DND-41 (cell line): ENCODE measurements around the gene GPAT3.

ENCODE experiments used
- ATAC-seq: fragments of 200-7000 bp; cut with Tn5 transposase; 3 replicates; pipeline ENCODE4 v1.9.1; 2021; ENCODE audit warnings: low read depth; ENCODE audit not compliant: insufficient read depth
- DNase-seq: peaks from one replicate; pipeline ENCODE4 v3.0.0-alpha.2; 2020
- H2AFZ ChIP-seq: 2 replicates; pipeline ENCODE4 v1.6.0; 2012; ENCODE audit warnings: low read depth, low read length
- H3K27ac ChIP-seq: 2 replicates; pipeline ENCODE4 v1.5.1; 2012; ENCODE audit warnings: low read length, inconsistent platforms
- H3K27me3 ChIP-seq: fragments of 200-600 bp; sonication (generic); 2 replicates; pipeline ENCODE4 v1.6.0; 2012; ENCODE audit warnings: low read length, mild to moderate bottlenecking, inconsistent platforms; ENCODE audit not compliant: insufficient read depth, poor library complexity
- H3K36me3 ChIP-seq: 2 replicates; pipeline ENCODE4 v1.5.1; 2012; ENCODE audit warnings: low read length, inconsistent platforms; ENCODE audit not compliant: insufficient read depth
- H3K4me1 ChIP-seq: 2 replicates; pipeline ENCODE4 v1.5.1; 2012; ENCODE audit warnings: mild to moderate bottlenecking, low read length; ENCODE audit not compliant: insufficient read depth
- H3K4me2 ChIP-seq: 2 replicates; pipeline ENCODE4 v1.6.0; 2012; ENCODE audit warnings: mild to moderate bottlenecking, moderate library complexity, low read length, inconsistent platforms; ENCODE audit not compliant: insufficient read depth
- H3K4me3 ChIP-seq, 2 experiments: fragments of 200-600 bp in 1 of 2; shearing (Covaris generic) in 1 of 2; 2 replicates each; pipeline ENCODE4 v1.5.1; 2012 to 2016; ENCODE audit warnings: inconsistent platforms in 2 of 2, low read length in 2 of 2, mild to moderate bottlenecking in 2 of 2, low read depth in 1 of 2, moderate library complexity in 1 of 2
- H3K79me2 ChIP-seq: 2 replicates; pipeline ENCODE4 v1.6.0; 2012; ENCODE audit warnings: low read length, inconsistent platforms; ENCODE audit not compliant: insufficient read depth
- H3K9ac ChIP-seq: 2 replicates; pipeline ENCODE4 v1.6.0; 2012; ENCODE audit warnings: low read depth, mild to moderate bottlenecking, inconsistent platforms, low read length, moderate library complexity
- H3K9me3 ChIP-seq: 2 replicates; pipeline ENCODE4 v1.5.1; 2012; ENCODE audit warnings: low read length, moderate library complexity, mild to moderate bottlenecking, inconsistent platforms; ENCODE audit not compliant: insufficient read depth, severe bottlenecking
- H4K20me1 ChIP-seq: 2 replicates; pipeline ENCODE4 v1.6.0; 2012; ENCODE audit warnings: low read length; ENCODE audit not compliant: insufficient read depth
- CTCF ChIP-seq: IDR thresholded peaks from 2 replicates; pipeline ENCODE4 v1.5.1; 2012; ENCODE audit warnings: borderline replicate concordance, low read length, moderate library complexity, mild to moderate bottlenecking; ENCODE audit not compliant: poor library complexity, severe bottlenecking; ENCODE audit errors: extremely low read depth
- EZH2 ChIP-seq: IDR thresholded peaks from 3 replicates; pipeline ENCODE4 v1.6.1; 2012; ENCODE audit warnings: borderline replicate concordance, low read depth, mild to moderate bottlenecking, moderate library complexity, low read length, inconsistent platforms; ENCODE audit not compliant: severe bottlenecking

The GPAT3 gene

GRCh38 chr4:83527671-83528070 is 8.2 kb upstream of the GPAT3 start:
- DNase-seq (no peak), ATAC-seq (no peak)
- Histone ChIP-seq H4K20me1 (no peaks in the 10 kb centered on the region), H3K4me1 (no peaks in the 10 kb centered on the region), H3K79me2 (no peaks in the 10 kb centered on the region), H3K9me3 (peaks cover 2% of the 10 kb centered on the region), H3K27ac (no peak overlapping the region), H3K9ac (no peak overlapping the region), H3K27me3 (no peaks in the 10 kb centered on the region), H2AFZ (no peak overlapping the region), H3K4me3 (no peak overlapping the region), H3K36me3 (no peaks in the 10 kb centered on the region), H3K4me2 (no peak overlapping the region)
- TF ChIP-seq CTCF (no peak), EZH2 (no peak)

- H3K4me3 ChIP-seq = no peak overlapping the region
- H4K20me1 ChIP-seq = no peaks in the 10 kb centered on the region
These were observed 709 bp downstream of the GPAT3 start for GRCh38 chr4:83536362-83537272.

GRCh38 chr4:83542225-83542624 is 6.3 kb downstream of the GPAT3 start:
- no peaks in the 10 kb centered on the region for H3K4me1 ChIP-seq
- H3K9me3 ChIP-seq = no peaks in the 10 kb centered on the region
- no peaks in the 10 kb centered on the region for H4K20me1 ChIP-seq
- H3K79me2 ChIP-seq = no peaks in the 10 kb centered on the region
- no peak for ATAC-seq
- TF ChIP-seq CTCF (no peak), EZH2 (no peak)
- H2AFZ ChIP-seq = no peak overlapping the region
- DNase-seq = no peak
- H3K4me3 ChIP-seq = no peak overlapping the region
- no peak overlapping the region for H3K4me2 ChIP-seq
- no peaks in the 10 kb centered on the region for H3K27me3 ChIP-seq
- no peak overlapping the region for H3K9ac ChIP-seq
- no peak overlapping the region for H3K27ac ChIP-seq
- no peaks in the 10 kb centered on the region for H3K36me3 ChIP-seq

More at GRCh38 chr4:83536362-83537272, 709 bp downstream of the GPAT3 start:
- no peak overlapping the region for H2AFZ ChIP-seq
- H3K9ac ChIP-seq = no peak overlapping the region
- no peak overlapping the region for H3K4me2 ChIP-seq
- ATAC-seq (no peak), DNase-seq (no peak)
- H3K4me1 ChIP-seq = no peaks in the 10 kb centered on the region
- no peaks in the 10 kb centered on the region for H3K79me2 ChIP-seq
- no peak overlapping the region for H3K27ac ChIP-seq
- TF ChIP-seq CTCF (no peak), EZH2 (no peak)
- H3K27me3 ChIP-seq = peaks cover 7% of the 10 kb centered on the region
- no peaks in the 10 kb centered on the region for H3K9me3 ChIP-seq
- H3K36me3 ChIP-seq = no peaks in the 10 kb centered on the region
